Measurements from ENCODE around the gene FRMD4B.

- TF ChIP-seq REST (IDR thresholded peaks at IDR 0.05; ENCODE audit: insufficient read depth in 1 of 2, low read depth in 2 of 2, low read length in 1 of 2), result no peak
- TF ChIP-seq TCF7L2 (IDR thresholded peaks at IDR 0.05; ENCODE audit: low read depth, low read length), result no peak
- no peak for TF ChIP-seq CTCF (IDR thresholded peaks at IDR 0.05)
- no peak for TF ChIP-seq POLR2AphosphoS5 (IDR thresholded peaks at IDR 0.05; ENCODE audit: low read depth, low read length)
Observed at GRCh38 chr3:69368129-69368741, 17.7 kb downstream of the FRMD4B start.
